Testis (tissue), 3 donors: ENCODE measurements around the gene PSMB11. TPM values are rescaled to one million over a fixed set of nuclear protein-coding genes. Genes with fewer than 3 reads are reported as not detected.
"Not testable (repeated sequence)": the region's sequence is repeated elsewhere in the genome, so short reads cannot be mapped to it uniquely, and the experiment has no call there.

Source experiments
- DNase-seq: peaks from one replicate; pipeline ENCODE4 v3.0.0-alpha.2; 2019
- H3K27ac ChIP-seq, 2 donors: fragments of 200-600 bp; sonication (generic); one replicate each; pipeline ENCODE4 v1.5.1; 2019
- H3K27me3 ChIP-seq: fragments of 200-600 bp; sonication (generic); one replicate; pipeline ENCODE4 v1.5.1; 2019
- H3K36me3 ChIP-seq: fragments of 200-600 bp; sonication (generic); one replicate; pipeline ENCODE4 v1.5.1; 2017; ENCODE audit warnings: low read depth; ENCODE audit errors: missing control alignments
- H3K4me1 ChIP-seq: fragments of 200-600 bp; sonication (generic); one replicate; pipeline ENCODE4 v1.5.1; 2019
- H3K4me3 ChIP-seq, 2 donors: fragments of 200-600 bp; sonication (generic); one replicate each; pipeline ENCODE4 v1.5.1; 2017 to 2019
- H3K9me3 ChIP-seq: fragments of 200-600 bp; sonication (generic); one replicate; pipeline ENCODE4 v1.5.1; 2017
- CTCF ChIP-seq, 3 experiments: fragments of 450-650 bp in 2 of 3; fragments of 200-600 bp in 1 of 3; sonication (generic) in 1 of 3; IDR thresholded peaks; one replicate each; pipeline ENCODE4 v1.5.1; 2016 to 2019; ENCODE audit warnings: antibody characterized with exemption in 3 of 3, mild to moderate bottlenecking in 2 of 3, moderate library complexity in 1 of 3
- POLR2A ChIP-seq: fragments of 450-650 bp; IDR thresholded peaks from one replicate; pipeline ENCODE4 v1.6.1; 2017; ENCODE audit warnings: antibody characterized with exemption, mild to moderate bottlenecking, moderate library complexity
- WGBS, 2 donors: methylation state at CpG; one replicate each; pipeline ENCODE4 v1.1.5; 2018; 5-methylcytosine and 5-hydroxymethylcytosine counted together
- intact Hi-C: fragments of 100-400 bp; cut with DNase I; formaldehyde crosslinking; loops from one replicate; pipeline ENCODE4 v1.15.1; 2023; ENCODE audit warnings: low total_unique reads
- polyA plus RNA-seq: library from polyadenylated mRNA; stranded (reverse); fragments of 350-450 nt; fragmentation: Illumina TruSeq; extraction: RNeasy Lipid Tissue Mini Kit (QIAGEN cat#74804); gene quantifications from one replicate; pipeline ENCODE4 v1.2.3, GENCODE V29; 2014; ENCODE audit warnings: low read depth, low replicate concordance; ENCODE audit not compliant: insufficient read depth
- total RNA-seq, 2 donors: library from RNA; depleted of rRNA; stranded (reverse); fragments of >200 nt; gene quantifications; one replicate each; pipeline ENCODE4 v1.2.3, GENCODE V29; 2016

The PSMB11 gene
- total and polyA plus RNA-seq, 3 donors from 2014 or later: 0.12 to 0.31 (median 0.20) TPM

GRCh38 chr14:23008831-23009230 is 33.2 kb upstream of the PSMB11 start:
- Histone ChIP-seq H3K27ac (no peak overlapping the region), H3K4me1 (peaks cover 15% of the 10 kb centered on the region), H3K4me3 (no peak overlapping the region), H3K36me3 (no peaks in the 10 kb centered on the region), H3K9me3 (no peaks in the 10 kb centered on the region), H3K27me3 (no peaks in the 10 kb centered on the region)
- 13 to 27% methylated on average over 3 of the region's 3 CpGs for WGBS, 2 donors
- no peak for TF ChIP-seq CTCF (IDR thresholded peaks at IDR 0.05)
- no peak for TF ChIP-seq POLR2A
- no peak for DNase-seq
- intact Hi-C loops: no loop called here

GRCh38 chr14:23009483-23009938 is 32.5 kb upstream of the PSMB11 start:
- 17 to 19% methylated on average over 8 of the region's 8 CpGs for WGBS, 2 donors
- TF ChIP-seq CTCF (IDR thresholded peaks at IDR 0.05) (no peak), POLR2A (no peak)
- intact Hi-C loops: no loop called here

GRCh38 chr14:23009939-23010726 is 31.9 kb upstream of the PSMB11 start, which contains the start of gene C14orf93:
Gene C14orf93 (minus strand): TSS chr14:23010143. CDS start chr14:22999023, 11,120 bp downstream.
- peak; percentile 88 for DNase-seq
- 2% methylated on average over 38 to 40 of the region's 40 CpGs for WGBS, 2 donors
- Histone ChIP-seq H3K4me3 (peak within 1 kb of the TSS; percentile 58 to 62), H3K27me3 (no peaks in the 10 kb centered on the region), H3K9me3 (no peaks in the 10 kb centered on the region), H3K36me3 (no peaks in the 10 kb centered on the region), H3K4me1 (peaks cover 15% of the 10 kb centered on the region), H3K27ac (peak within 1 kb of the TSS; percentile 75 to 90)
- intact Hi-C loops: no loop called here
- TF ChIP-seq POLR2A (no peak), CTCF (IDR thresholded peaks at IDR 0.05) (no peak)

More at GRCh38 chr14:23009483-23009938, 32.5 kb upstream of the PSMB11 start:
- H3K9me3 ChIP-seq: no peaks in the 10 kb centered on the region
- peak overlapping the region in 1 of 2 donors; percentile 90 for H3K27ac ChIP-seq
- no peak for DNase-seq
- no peaks in the 10 kb centered on the region for H3K27me3 ChIP-seq
- H3K4me1 ChIP-seq: peaks cover 15% of the 10 kb centered on the region
- peak overlapping the region; percentile 58 to 62 for H3K4me3 ChIP-seq
- H3K36me3 ChIP-seq: no peaks in the 10 kb centered on the region

- Histone ChIP-seq H3K4me3 (no peak overlapping the region), H3K27me3 (no peaks in the 10 kb centered on the region), H3K36me3 (no peaks in the 10 kb centered on the region), H3K9me3 (no peaks in the 10 kb centered on the region), H3K27ac (no peak overlapping the region), H3K4me1 (peaks cover 4% of the 10 kb centered on the region)
- intact Hi-C loops: no loop called here
- DNase-seq: no peak
- no peak for TF ChIP-seq CTCF (IDR thresholded peaks at IDR 0.05)
- no peak for TF ChIP-seq POLR2A
- WGBS, 2 donors: 79 to 83% methylated on average over 6 of the region's 6 CpGs
These were observed 28.8 kb upstream of the PSMB11 start for GRCh38 chr14:23013054-23013748.

- H3K9me3 ChIP-seq, DNase-seq, H3K4me1 ChIP-seq, H3K36me3 ChIP-seq, H3K27ac ChIP-seq, H3K4me3 ChIP-seq, H3K27me3 ChIP-seq, intact Hi-C loops: not testable (repeated sequence)
- WGBS, 2 donors: 88 to 96% methylated on average over 5 of the region's 5 CpGs
These were observed 28.3 kb upstream of the PSMB11 start for GRCh38 chr14:23013749-23014054.
